ENCODE data around the gene GRAMD4.

DNA sequence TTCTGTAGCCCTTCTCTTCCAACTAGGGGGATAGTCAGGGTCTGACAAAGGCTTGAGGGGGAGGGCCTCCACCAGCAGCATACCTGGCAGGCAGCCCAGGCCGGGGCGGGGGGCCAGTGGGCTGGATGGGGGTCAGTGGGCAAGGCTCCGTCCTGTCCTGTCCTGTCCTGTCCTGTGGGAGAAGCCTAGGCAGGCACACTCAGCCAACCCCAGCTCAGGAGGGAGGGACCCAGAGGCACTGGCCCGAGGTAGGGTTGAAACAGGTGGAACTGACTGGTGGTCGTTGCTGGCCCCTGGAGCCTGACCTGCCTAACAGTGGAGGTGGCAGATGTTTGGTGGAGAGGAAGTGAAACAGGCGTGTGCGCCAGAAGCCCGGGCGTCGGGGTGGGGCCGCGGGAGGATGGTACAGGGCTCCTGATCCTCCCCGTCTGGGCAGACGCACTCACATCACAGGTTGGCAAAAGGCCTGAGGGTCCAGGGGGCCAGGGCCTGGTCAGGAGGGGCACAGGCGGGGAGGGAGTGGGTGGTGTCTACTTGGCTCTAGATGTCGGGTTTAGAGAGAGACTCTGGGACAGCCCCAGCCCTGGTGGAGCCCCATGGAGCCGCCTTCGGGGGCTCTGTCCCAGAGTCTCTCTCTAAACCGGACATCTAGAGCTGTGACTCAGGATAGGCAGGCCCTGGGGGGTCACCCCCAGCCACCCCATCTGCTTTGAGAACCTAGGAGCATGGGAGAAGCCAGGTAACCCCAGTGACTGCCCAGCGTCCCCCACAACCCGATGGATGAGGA, 32.5 kb upstream of the GRAMD4 start:
- TF ChIP-seq POLR2AphosphoS5 (IDR thresholded peaks at IDR 0.05; ENCODE audit: low read depth, low read length), result no peak
- no peak for TF ChIP-seq REST (IDR thresholded peaks at IDR 0.05; ENCODE audit: insufficient read depth in 1 of 2, low read depth in 2 of 2, low read length in 2 of 2)
- no peak for TF ChIP-seq TAF1 (IDR thresholded peaks at IDR 0.05; ENCODE audit: borderline replicate concordance, insufficient read depth, low read length)

Data from PFSK-1 (cell line).